GM10248 (cell line): ENCODE results near the gene PANK4.

Source experiments
- CTCF ChIA-PET: fragments of 300-600 bp; sonication (Branson Sonifier 250); formaldehyde crosslinking; extraction: SDS; loops from one replicate; lab custom pipeline; 2021; ENCODE audit warnings: antibody characterized with exemption; lab: Yijun Ruan, JAX
- POLR2A ChIA-PET: fragments of 350-650 bp; sonication (Branson Sonifier 250); formaldehyde crosslinking; extraction: SDS; loops from one replicate; lab custom pipeline; 2020; ENCODE audit warnings: antibody characterized with exemption; lab: Yijun Ruan, JAX
- DNase-seq: peaks from one replicate; pipeline ENCODE4 v3.0.0; 2012; ENCODE audit errors: extremely low spot score
- TF ChIP-seq, protein P1 (sequence below): IDR thresholded peaks from 2 replicates; pipeline ENCODE4 v1.5.1; 2012; ENCODE audit warnings: mild to moderate bottlenecking, low read depth; ENCODE audit errors: extremely low read depth, missing control alignments, control extremely low read depth

The PANK4 gene

DNA sequence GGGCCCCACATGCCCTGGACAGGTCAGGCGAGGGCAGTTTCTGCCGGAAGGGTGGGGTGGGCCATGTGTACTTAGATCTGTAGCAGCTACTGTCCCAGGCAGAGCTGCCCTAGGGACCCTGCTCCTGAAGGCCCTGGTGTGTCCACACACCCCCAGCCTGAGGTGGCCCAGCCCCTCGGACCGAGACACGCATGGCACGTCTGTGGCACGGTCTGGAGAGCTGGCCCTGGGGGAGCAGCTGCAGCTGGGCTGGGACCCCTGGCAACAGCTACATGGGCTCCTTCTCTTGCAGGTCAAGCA, 24.6 kb downstream of the PANK4 start:
- CTCF ChIA-PET: no interaction called here
- TF ChIP-seq, protein P1, sequence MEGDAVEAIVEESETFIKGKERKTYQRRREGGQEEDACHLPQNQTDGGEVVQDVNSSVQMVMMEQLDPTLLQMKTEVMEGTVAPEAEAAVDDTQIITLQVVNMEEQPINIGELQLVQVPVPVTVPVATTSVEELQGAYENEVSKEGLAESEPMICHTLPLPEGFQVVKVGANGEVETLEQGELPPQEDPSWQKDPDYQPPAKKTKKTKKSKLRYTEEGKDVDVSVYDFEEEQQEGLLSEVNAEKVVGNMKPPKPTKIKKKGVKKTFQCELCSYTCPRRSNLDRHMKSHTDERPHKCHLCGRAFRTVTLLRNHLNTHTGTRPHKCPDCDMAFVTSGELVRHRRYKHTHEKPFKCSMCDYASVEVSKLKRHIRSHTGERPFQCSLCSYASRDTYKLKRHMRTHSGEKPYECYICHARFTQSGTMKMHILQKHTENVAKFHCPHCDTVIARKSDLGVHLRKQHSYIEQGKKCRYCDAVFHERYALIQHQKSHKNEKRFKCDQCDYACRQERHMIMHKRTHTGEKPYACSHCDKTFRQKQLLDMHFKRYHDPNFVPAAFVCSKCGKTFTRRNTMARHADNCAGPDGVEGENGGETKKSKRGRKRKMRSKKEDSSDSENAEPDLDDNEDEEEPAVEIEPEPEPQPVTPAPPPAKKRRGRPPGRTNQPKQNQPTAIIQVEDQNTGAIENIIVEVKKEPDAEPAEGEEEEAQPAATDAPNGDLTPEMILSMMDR: no peak
- POLR2A ChIA-PET: interaction anchor here (0.6 kb wide), 1 partner anchor 89 kb away, joined by 3 read pairs; no protein-coding TSS in a partner anchor
- no peak for DNase-seq

DNA sequence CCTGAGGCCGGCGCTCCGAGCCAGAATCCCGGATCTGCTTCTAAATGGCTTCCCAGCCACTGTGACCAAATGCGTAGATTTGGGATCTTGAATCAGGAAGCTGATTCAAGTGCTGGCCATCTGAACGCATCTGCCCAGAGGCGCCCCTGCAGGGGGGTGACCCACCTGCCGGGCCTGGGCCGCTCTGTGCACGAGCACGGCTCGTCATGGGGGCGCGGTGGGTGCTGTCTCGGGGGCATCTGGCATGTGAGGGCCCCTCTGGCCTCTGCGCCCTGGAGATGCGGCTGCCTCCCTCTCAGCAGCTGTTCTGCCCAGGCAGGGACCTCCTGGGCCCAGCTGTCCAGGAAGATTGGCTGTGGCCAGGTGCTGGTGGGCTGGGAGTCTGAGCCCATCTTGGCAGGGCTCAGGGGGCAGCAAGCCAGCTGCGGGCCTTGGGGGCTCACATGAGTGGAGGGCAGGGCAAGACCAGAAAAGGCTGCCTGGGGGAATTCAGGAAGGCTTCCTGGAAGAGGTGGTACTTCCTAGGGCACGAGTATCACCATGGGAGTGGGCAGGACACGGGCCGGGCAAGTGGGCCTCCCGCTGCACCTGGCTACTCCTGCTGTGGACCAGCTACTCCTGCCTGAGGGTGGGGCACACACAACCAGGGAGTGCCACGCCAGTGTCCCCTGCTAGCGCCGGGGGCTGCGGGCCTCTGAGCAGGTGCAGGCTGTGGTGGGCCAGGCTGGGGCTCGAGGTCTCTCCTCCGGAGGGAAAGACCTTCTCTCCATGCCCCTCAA, 25.2 kb downstream of the PANK4 start:
- ChIA-PET POLR2A (interaction anchor here (0.6 kb wide), 1 partner anchor 88 kb away, joined by 3 read pairs; no protein-coding TSS in a partner anchor), CTCF (no interaction called here)
- TF ChIP-seq, protein P1: no peak
- no peak for DNase-seq

DNA sequence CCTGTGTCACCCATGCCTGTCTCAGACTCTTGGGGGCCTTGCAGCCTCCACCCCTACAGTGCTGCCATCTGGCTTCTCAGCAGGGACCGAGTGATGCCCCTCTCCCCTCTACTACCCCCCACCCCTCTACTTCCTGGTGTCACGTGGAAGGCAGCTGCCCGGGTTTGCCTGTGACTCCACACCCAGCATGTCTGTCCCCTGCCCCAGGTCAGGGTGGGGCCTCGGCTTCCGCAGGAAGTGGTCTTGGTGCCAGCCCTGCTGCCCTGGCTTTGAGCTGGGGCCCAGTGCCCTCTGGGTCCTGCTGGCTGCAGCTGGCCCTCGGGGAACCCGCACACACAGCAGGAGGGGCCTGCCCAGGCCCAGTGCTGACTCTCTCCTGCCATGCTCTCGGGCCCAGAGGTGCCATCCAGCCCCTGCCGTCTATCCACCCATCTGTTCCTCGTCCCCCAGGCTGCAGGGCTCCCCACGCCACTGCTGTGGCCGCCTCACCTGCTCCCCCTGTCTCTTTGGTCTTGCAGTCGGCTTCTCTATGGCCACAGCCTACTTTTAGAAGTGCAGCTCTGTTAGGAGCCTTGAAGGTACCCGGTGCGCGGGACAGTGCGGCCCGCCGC, 26.3 kb downstream of the PANK4 start:
- TF ChIP-seq, protein P1: no peak
- no peak for DNase-seq
- CTCF ChIA-PET: no interaction called here
- POLR2A ChIA-PET: no interaction called here

DNA sequence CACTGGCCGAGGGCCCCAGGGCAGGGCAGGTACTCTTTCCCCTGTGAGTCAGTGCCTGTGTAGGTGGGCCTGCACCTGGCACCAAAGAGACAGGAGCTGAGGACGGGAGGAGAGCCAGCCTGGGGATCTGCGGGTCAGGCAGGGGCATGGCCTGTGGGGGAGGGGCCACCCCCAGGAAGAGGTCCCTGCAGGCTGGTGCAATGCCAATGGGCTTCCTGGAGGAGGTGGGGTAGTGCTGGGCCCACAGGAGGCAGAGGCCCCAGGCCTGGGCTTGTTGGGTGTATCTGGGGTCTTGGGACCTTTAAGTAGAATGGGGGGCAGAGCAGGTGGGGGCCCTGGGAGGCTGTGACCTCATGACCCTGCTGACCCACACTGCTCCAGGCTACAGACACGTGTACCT, 27.1 kb downstream of the PANK4 start:
- CTCF ChIA-PET: no interaction called here
- TF ChIP-seq, protein P1: no peak
- POLR2A ChIA-PET: no interaction called here
- no peak for DNase-seq

DNA sequence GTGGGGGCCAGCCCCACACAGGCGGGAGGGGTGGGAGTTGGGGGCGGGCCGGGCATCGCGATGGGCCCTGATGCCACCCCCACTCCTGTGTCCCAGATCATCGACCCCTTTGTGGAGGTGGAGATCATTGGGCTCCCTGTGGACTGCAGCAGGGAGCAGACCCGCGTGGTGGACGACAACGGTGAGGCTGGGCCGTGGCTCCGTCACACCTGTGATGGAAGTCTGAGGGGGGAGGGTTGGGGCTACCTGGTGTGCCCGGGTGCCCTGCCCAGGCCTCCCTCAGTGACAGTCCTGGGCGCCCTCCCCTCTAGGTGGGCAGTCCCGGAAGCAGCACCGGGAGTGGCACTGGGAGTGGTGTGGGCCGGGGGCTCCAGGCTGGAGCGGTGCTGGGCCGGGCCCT, 27.7 kb downstream of the PANK4 start:
- ChIA-PET CTCF (no interaction called here), POLR2A (no interaction called here)
- DNase-seq: no peak
- TF ChIP-seq, protein P1: no peak

DNA sequence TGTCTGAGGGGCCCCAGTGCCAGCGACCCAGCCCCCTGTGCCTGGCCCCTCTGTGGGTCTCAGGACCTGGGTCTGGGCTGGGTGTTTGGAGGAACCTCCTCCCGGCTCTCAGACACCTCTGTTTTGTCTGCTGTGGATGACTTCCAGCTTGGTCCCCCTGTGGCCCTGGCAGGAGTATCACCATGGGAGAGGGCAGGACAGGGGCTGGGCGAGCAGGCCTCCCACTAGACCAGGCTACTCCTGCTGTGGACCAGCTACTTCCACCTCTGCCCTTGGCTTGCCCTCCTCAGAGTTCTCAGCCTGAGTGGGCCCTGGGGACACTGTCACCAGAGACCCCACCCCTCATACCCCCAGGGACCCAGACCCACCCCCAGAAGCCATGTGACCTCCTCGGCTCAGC, 28.5 kb downstream of the PANK4 start:
- ChIA-PET POLR2A (no interaction called here), CTCF (no interaction called here)
- DNase-seq: no peak
- TF ChIP-seq, protein P1: no peak
